ENCODE measurements around the gene TCF7.

- TF ChIP-seq, protein P1, sequence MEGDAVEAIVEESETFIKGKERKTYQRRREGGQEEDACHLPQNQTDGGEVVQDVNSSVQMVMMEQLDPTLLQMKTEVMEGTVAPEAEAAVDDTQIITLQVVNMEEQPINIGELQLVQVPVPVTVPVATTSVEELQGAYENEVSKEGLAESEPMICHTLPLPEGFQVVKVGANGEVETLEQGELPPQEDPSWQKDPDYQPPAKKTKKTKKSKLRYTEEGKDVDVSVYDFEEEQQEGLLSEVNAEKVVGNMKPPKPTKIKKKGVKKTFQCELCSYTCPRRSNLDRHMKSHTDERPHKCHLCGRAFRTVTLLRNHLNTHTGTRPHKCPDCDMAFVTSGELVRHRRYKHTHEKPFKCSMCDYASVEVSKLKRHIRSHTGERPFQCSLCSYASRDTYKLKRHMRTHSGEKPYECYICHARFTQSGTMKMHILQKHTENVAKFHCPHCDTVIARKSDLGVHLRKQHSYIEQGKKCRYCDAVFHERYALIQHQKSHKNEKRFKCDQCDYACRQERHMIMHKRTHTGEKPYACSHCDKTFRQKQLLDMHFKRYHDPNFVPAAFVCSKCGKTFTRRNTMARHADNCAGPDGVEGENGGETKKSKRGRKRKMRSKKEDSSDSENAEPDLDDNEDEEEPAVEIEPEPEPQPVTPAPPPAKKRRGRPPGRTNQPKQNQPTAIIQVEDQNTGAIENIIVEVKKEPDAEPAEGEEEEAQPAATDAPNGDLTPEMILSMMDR (conservative IDR thresholded peaks at IDR 0.05), result no peak
- no peak for TF ChIP-seq EZH2 (IDR thresholded peaks at IDR 0.05; ENCODE audit: low read depth)
These were observed 62.3 kb downstream of the TCF7 start, which contains the start of gene SKP1 for GRCh38 chr5:134176511-134177368.

Measured in PC-9 (cell line).